Glomerular visceral epithelial cell (primary cell): ENCODE measurements around the gene TMEM45B.
"Not testable (repeated sequence)": the region's sequence is repeated elsewhere in the genome, so short reads cannot be mapped to it uniquely, and the experiment has no call there.

Source experiments
- DNase-seq: peaks from one replicate; pipeline ENCODE4 v3.0.0-alpha.2; 2016; ENCODE audit errors: extremely low spot score

The TMEM45B gene

DNA sequence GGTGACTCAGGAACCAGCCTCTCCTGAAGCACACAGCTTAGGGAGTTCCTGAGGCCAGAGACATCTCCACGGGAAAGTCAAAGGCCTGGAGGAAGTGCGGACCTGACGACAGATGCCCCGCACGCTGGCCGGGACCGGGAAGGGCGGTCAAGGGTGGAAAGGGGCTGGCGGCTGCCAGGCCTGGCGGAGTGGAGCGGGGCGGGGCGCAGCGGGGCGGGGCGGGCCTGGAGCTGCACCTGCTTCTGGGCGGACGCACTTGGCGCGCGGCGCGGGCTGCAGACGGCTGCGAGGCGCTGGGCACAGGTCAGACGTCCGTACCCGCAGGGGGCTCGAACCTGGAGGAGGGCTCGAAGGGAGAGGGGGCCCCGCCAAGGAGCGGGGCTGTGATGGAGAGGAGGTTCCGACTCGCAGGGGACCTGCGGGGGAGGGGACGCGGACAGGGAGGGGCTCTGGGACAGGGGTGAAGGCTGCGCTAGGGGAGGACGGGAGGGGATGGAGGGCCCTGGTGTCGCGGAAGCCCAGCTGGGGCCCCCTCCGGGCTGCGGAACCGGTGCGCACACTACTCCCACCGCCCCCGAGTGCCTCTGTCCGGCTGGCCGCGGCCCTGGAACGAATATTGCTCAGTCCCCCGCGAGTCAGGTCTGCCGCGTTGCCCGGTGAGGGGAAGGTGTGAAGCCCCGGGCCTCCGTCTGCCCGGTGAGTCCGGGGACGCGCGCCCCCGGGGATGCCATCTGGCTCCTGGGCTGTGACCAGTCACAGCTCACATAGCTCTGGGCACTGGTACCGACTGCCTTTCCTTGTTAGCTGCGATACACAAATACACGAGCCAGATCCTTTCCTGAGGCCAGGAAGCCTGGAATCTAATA lies at the start of gene TMEM45B:
Gene TMEM45B, plus strand, starts transcription at position 253 of the 866 bp plus-strand sequence. CDS start 36,635 bp downstream, outside the sequence.
- DNase-seq, result no peak

DNA sequence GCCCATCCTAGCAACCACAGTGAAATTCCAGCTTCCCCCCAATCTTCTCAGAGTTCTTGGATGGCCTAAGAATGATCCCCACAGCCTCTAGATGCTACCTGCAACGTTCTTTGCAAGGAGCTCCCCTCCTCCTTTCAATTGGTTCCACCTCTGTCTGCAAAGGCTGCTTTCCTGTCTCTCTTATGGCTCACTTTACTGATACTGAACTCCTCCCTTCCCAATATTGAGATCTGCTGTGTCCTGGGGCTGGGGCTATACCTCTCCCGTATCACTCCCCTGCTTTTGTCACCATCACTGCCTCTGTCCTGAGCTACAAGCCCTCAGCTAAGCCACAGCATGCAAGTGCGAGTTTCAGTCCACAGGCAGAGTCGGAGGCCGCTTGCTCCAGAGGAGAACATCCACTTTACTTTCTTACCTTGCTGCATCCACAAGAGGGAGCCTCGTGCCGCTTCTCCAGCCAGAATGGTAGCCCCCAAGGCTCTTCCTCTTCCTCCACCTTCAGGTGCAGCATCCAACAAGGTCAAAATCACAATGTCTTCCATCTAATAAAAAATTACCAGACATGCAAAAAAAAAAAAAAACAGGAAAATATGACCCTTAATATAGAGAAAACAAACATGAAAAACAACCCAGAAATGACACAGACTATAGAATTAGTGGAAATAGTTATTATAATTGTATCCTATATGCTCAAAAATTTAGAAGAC lies 48.6 kb upstream of the TMEM45B start:
- DNase-seq, result peak; percentile 43

DNA sequence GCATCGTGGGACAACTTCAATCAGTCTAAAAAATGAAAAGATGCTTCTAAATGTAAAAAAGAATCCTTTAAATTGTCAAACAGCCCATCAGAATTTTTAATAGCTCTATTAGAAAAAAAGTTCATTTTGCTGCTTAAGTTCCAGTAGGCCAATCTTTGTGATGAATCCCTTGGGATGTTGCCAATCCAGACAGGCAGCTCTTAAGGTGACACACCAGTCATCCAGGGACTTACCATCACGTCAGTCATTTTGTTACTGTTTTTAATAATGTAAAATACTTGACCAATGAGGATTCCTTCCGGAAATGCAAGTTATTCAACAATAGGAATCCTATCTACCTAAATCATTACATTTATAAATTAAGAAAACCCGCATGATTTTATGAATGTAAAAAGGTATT lies 47.8 kb upstream of the TMEM45B start:
- DNase-seq, result peak; percentile 9

DNA sequence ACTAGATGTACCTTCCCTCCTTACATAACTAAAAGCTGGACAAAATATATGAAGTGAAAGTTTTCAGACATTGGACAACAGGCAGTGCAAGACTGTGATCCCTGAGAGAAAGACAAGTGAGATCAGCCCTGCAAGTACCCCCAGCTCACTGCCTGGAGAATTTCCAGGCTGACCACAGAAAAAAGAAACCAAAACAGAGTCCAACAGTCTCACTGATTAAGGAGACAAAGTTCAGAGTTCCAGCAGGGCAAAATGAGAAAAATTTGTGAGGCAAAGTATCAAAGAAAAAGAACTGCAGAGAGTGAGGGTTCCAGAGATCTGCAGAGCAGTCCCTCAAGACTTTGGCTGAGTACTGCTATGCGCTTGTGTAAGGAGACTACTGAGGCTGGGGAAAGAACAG lies 47.3 kb upstream of the TMEM45B start:
- peak; percentile 21 for DNase-seq

DNA sequence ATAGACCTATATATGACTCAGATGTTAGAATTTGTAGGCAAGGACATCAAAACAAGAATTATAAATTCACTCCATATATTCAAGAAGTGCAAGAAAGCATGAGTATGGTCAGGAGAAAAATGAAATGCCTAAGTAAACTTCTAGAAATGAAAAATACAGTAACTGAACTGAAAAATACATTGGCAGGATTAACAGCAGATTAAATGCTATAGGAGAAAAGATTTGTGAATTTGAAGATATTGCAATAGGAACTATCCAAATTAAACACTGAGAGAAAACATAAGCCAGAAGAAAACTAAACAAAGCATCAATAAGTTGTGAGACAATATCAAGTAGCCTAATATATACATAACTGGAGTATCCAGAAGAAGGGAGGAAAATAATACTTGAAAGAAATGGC lies 46.6 kb upstream of the TMEM45B start:
- no peak for DNase-seq

DNA sequence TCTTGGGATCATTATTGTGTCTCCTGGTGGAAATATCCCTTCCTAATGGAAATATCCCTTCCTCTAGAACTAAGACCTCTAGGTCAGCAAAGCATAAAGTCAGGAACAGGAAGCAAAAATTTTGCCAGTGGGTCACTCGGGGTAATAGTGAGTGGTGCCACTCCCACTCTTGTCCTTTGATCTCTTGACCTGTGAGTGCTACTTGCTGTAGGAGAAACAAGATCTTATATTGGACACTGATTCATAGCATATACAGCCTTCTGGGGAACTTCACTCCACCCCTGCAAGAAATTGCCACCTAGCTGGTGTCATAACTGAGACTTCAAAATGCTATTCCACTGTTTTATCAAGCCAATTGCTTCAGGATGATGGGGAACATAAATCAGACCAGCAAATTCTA lies 44.7 kb upstream of the TMEM45B start:
- DNase-seq, result no peak

DNA sequence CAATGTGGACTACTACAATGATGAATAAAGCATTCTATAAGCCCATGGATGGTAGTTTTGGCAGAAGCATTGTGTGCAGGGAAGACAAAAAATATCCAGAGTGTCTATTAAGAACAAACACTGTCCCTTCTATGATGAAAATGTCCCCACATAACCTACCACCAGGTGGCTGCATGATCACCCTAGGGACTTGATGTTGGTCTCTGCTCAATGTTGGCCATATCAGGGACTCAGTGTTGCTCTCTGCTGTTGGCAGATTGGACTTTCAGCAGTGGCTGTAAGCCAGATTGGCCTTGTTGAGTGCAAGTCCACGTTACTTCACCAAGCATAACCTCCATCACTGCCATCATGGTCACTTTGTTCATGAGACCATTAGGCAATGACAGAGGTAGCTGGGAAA lies 44.2 kb upstream of the TMEM45B start:
- DNase-seq, result not testable (repeated sequence)

DNA sequence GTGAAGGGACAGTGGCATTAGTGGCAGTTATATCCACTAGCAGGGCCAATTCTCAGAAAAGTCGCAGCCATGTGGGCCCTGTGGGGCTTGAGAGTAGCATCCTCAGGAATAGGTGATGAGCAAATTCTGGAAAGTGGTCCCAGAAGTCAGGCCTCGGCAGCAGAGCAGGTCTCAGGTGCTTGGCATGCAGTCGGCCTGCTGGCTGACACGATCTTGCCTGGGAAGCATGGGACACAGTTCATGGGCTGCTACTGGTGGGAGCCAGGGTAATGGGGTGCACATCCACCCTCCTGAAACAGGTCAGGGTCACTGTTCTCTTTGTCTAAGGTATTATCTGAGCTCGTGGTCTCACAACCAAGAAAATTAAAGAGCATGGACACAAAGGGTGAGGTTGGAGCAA lies 36.8 kb upstream of the TMEM45B start:
- DNase-seq, result no peak

DNA sequence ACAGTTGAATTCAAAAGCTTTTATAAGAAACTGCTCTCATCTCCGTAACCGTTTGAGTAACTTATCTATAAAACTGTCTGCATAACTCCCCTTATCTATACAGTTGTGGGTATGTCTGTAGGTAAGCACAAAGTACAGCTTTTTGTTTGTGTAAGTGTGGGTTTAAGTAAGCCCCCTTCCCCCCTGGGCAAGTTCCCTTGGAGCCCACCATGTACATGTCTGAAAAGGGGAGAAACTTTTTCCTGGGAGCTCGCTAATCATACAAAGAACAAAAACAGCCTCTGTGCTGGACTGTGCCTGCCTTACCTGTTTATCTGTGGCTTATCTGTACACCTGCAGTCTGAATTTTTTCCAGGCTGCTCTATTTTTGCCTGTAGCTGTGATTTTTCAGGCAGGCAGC lies 36.3 kb upstream of the TMEM45B start:
- no peak for DNase-seq

DNA sequence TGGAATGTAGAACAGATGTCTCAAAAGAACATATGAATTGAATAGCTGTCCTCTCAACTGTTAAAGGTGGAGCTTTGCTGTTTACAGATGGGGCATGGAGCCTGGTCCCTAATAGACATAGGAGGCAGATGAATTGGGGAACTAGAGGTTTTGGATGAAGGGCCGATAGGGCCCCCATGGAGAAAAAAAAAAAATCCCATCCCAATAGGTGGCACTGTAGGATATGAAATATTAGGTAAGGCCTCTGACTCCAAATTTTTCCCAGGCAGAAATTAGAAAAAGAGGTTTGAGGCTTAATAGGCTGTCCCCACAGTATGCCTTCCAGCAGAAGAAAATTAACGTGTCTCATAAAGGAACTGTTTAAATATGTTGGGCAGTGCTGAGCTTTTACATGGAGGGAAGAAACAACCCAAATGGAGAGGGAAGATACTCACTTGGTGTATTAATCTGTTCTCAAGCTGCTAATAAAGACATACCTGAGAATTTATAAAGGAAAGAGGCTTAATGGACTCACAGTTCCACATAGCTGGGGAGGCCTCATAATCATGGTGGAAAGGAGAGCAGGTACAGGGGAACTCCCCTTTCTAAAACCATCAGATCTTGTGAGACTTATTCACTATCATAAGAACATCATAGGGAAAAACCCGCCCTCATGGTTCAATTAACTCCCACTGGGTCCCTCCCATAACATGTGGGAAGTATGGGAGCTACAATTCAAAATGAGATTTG lies 30.1 kb upstream of the TMEM45B start:
- DNase-seq, result no peak

DNA sequence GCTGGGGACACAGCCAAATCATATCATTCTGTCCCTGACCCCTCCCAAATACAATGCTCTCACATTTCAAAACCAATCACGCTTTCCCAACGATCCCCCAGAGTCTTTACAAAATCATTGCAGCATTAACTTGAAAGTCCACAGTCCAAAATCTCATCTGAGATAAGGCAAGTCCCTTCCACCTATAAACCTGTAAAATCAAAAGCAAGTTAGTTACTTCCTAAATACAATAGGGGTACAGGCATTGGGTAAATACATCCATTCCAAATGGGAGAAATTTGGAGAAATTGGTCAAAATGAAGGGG lies 29.6 kb upstream of the TMEM45B start:
- not testable (repeated sequence) for DNase-seq

DNA sequence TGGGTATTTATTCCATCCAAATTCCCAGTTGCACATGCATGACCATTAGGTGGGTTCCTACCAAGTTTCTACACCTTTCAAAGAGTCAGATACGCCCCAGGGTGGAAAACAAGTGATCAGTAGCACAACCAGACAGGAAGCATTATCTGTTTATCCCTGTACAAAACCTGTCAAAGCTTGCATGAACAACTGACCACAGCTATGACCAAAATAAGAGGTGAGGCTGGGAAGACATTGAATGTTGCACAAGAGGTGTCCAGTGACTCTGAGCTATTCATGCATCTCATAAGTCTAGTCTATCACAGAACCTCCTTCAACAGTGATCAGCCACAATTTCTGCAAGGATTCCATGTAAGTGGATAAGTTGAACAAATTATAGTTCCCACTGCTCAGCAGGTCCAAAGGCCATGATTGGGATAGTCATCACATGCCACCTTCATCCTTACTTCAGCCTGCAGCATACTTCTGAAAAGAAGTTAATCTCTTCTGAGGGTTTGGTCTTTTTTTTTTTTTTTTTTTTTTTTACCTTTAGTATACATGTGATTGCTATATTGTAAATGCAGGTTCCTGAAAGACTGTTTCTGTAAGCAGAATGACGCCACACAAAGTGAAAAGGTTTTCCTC lies 28.0 kb upstream of the TMEM45B start:
- no peak for DNase-seq

DNA sequence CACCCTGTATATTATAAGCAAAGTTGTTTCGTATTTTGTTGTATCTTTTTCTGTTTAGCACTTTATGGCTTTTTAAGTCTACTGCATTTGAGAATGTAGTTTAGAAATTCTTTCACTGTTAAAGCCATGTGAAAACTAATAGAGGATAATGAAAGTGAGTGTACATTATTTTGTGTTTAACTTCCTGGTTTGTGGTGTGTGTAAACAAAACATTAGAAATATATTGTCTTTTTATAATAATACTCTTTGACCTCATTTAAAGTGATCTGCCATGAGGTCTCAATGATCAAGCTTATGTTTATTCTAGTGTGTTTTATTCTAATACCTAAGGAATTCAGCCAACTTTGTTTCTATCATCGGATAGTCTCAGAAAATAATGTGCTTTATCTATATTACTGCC lies 27.4 kb upstream of the TMEM45B start:
- no peak for DNase-seq

DNA sequence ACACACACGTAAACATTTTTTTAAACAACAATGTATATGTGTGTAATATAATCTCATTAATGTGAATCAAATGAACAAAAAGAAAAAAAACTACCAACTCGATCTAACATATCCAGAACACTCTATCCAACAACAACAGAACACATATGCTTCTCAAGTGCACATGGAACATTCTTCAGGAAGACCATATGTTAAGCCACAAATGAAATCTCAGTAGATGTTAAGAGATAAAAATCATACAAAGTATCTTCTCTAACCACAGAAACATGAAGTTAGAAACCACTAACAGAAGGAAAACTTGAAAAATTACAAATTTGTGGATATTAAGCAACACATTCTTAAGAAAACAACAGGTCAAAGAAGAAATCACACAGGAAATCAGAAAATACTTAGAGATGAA lies 25.5 kb upstream of the TMEM45B start:
- no peak for DNase-seq

DNA sequence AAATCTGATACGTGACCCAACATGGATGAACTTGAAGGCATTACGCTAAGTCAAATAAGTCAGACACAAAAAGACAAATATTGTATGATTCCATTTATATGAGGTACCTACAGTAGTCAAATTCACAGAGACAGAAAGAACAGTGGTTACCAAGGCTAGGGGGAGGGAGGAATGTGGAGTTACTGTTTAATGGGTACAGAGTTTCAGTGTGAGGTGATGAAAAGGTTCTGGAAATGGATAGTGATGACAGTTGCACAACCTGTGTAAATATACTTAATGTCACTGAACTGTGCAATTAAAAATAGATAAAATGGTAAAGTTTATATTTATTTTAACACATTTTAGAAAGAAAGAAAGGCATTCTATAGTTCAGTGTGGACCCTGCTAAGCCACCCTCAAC lies 24.1 kb upstream of the TMEM45B start:
- DNase-seq, result no peak

DNA sequence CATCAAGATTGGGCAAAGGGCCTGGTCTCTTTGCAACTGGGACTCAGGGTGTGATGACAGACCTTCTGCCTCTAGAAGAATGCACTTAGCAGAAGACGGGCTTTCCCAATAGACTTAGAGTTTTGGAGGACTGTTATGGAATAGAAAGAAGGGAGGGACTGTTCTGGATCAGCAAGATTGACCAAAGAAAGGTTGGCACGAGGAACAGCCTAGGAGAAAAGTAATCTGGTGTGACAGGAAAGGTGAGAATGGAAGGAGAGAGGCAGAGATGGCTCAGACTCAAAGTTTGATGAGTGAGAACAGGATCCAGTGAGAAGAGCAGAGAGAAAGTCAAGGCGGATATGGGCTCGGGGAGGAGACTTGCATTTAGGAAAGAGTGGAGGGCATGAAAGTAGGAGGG lies 23.0 kb upstream of the TMEM45B start:
- no peak for DNase-seq

DNA sequence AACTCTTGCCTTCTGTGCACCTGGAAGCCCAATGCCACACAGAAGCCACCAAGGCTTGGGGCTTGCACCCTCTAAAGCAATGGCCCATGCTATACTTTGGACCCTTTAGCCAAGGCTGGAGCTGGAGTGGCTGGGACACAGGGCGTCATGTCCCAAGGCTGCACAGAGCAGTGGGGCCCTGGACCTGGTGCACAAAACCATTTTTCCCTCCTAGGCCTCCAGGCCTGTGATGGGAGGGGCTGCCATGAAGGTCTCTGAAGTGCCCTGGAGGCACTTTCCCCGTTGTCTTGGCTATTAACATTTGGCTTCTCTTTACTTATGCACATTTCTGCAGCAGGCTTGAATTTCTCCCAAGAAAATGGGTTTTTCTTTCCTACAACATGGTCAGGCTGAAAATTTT lies 20.6 kb upstream of the TMEM45B start:
- DNase-seq, result no peak

DNA sequence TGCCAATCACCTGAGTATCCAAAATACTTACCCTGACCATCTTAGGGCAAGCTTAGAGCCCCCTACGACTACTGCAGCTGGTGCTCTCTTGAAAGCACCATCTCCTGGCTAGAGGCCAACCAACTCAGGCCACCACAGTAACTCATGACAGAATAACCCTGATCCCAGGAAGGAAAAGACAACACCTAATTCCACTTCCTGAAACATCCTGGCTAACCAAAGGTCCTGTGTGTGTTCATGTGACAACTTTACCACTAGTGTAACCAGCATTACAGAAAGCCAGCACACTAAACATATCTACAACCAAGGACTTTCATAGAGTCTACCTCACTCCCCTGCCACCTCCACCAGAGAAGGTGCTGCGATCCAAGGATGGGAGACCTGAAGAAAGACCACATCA lies 17.4 kb upstream of the TMEM45B start:
- no peak for DNase-seq

DNA sequence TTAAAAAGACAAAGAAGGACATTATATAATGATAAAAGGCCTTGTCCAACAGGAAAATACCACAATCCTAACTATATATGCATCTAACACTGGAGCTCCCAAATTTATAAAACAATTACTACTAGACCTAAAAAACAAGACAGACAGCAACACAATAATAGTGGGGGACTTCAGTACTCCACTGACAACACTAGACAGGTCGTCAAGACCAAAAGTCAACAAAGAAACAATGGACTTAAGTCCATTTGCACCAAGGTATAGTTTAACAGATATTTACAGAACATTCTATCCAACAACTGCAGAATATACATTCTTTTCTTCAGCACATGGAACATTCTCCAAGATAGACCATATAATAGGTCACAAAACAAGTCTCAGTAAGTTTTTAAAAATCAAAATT lies 15.5 kb upstream of the TMEM45B start:
- not testable (repeated sequence) for DNase-seq

DNA sequence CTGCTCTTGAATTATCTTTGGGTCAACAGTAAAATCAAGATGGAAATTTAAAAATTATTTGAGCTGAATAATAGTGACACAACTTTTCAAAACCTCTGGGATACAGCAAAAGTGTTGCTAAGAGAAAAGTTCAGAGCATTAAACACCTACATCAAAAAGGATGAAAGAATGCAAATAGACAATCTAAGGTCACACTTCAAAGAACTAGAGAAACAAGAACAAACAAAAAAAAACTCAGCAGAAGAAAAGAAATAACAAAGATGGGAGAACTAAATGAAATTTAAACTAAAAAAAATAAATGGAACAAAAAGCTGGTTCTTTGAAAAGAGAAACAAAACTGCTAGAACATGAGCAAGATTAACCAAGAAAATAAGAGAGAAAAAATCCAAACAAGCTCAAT lies 15.0 kb upstream of the TMEM45B start:
- DNase-seq, result no peak

DNA sequence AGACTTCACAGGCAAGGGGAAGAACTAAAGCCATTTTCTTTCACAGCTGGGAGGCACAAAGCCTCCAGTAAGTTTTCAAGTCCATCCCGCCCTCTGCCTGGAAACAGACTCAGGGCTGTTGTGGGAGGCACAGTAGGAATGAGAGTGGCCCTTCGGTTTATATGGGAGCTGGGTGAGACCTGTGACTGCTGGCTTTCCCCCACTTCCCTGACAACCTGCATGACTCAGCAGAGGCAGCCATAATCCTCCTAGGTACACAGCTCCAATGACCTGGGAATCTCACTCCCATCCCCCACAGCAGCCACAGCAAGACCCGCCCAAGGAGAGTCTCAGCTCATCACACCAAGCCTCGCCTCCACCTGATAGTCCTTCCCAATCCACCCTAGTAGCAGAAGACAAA lies 12.1 kb upstream of the TMEM45B start:
- no peak for DNase-seq

DNA sequence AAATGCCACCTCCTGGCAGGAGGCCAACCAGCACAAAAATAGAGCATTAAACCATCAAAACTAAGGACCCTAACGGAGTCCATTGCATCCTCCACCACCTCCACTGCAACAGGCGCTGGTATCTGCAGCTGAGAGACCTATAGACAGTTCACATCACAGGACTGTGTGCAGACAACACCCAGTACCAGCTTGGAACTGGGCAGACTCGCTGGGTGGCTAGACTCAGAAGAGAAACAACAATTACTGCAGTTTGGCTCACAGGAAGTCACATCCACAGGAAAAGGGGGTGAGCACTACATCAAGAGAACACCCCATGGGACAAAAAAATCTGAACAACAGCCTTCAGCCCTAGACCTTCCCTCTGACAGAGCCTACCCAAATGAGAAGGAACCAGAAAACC lies 11.6 kb upstream of the TMEM45B start:
- no peak for DNase-seq
